ENCODE results near the gene FCAMR. TPM values are rescaled to one million over a fixed set of nuclear protein-coding genes. Genes with fewer than 3 reads are reported as not detected.

The FCAMR gene
- total and polyA plus RNA-seq, 2 experiments from 2014 or later, result not detected

GRCh38 chr1:206955476-206956451 lies 14.5 kb downstream of the FCAMR start (continued):
- TF ChIP-seq, protein P1, sequence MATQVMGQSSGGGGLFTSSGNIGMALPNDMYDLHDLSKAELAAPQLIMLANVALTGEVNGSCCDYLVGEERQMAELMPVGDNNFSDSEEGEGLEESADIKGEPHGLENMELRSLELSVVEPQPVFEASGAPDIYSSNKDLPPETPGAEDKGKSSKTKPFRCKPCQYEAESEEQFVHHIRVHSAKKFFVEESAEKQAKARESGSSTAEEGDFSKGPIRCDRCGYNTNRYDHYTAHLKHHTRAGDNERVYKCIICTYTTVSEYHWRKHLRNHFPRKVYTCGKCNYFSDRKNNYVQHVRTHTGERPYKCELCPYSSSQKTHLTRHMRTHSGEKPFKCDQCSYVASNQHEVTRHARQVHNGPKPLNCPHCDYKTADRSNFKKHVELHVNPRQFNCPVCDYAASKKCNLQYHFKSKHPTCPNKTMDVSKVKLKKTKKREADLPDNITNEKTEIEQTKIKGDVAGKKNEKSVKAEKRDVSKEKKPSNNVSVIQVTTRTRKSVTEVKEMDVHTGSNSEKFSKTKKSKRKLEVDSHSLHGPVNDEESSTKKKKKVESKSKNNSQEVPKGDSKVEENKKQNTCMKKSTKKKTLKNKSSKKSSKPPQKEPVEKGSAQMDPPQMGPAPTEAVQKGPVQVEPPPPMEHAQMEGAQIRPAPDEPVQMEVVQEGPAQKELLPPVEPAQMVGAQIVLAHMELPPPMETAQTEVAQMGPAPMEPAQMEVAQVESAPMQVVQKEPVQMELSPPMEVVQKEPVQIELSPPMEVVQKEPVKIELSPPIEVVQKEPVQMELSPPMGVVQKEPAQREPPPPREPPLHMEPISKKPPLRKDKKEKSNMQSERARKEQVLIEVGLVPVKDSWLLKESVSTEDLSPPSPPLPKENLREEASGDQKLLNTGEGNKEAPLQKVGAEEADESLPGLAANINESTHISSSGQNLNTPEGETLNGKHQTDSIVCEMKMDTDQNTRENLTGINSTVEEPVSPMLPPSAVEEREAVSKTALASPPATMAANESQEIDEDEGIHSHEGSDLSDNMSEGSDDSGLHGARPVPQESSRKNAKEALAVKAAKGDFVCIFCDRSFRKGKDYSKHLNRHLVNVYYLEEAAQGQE (IDR thresholded peaks at IDR 0.05; ENCODE audit: unreplicated experiment), result no peak
- TF ChIP-seq, protein P2, sequence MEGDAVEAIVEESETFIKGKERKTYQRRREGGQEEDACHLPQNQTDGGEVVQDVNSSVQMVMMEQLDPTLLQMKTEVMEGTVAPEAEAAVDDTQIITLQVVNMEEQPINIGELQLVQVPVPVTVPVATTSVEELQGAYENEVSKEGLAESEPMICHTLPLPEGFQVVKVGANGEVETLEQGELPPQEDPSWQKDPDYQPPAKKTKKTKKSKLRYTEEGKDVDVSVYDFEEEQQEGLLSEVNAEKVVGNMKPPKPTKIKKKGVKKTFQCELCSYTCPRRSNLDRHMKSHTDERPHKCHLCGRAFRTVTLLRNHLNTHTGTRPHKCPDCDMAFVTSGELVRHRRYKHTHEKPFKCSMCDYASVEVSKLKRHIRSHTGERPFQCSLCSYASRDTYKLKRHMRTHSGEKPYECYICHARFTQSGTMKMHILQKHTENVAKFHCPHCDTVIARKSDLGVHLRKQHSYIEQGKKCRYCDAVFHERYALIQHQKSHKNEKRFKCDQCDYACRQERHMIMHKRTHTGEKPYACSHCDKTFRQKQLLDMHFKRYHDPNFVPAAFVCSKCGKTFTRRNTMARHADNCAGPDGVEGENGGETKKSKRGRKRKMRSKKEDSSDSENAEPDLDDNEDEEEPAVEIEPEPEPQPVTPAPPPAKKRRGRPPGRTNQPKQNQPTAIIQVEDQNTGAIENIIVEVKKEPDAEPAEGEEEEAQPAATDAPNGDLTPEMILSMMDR (conservative IDR thresholded peaks at IDR 0.05; ENCODE audit: low read depth in 2 of 2), result no peak
- TF ChIP-seq STAT1 (IDR thresholded peaks at IDR 0.05; ENCODE audit: unreplicated experiment), result no peak
- TF ChIP-seq EZH2 (IDR thresholded peaks at IDR 0.05; ENCODE audit: low read depth, unreplicated experiment), result no peak
- TF ChIP-seq EZH2phosphoT487 (IDR thresholded peaks at IDR 0.05; ENCODE audit: unreplicated experiment), result no peak
- TF ChIP-seq CREB1 (CRISPR knock-in tag; IDR thresholded peaks at IDR 0.05; ENCODE audit: low read depth), result no peak

- DNase-seq (ENCODE audit: low spot score) (no peak), ATAC-seq (no peak)
- no peak overlapping the region for H3K4me3 ChIP-seq
- no peaks in the 10 kb centered on the region for H3K36me3 Mint-ChIP-seq (ENCODE audit: low read depth)
- no peak overlapping the region for H3K4me3 Mint-ChIP-seq
- no peaks in the 10 kb centered on the region for H3K4me1 ChIP-seq (ENCODE audit: insufficient read depth)
- H3K4me2 ChIP-seq, result no peak overlapping the region
- no peaks in the 10 kb centered on the region for H3F3A ChIP-seq (replicated peaks; ENCODE audit: low read depth)
- peaks cover 4% of the 10 kb centered on the region; the same call in 1 of the 2 replicates for H3K9me2 ChIP-seq (ENCODE audit: insufficient read depth)
- H3K79me2 ChIP-seq (replicated peaks; ENCODE audit: insufficient read depth), result no peaks in the 10 kb centered on the region
- H2AFZ ChIP-seq, result peak overlapping the region; percentile 63; the same call in 1 of the 2 replicates
- H3K27ac Mint-ChIP-seq, result no peak overlapping the region
- no peaks in the 10 kb centered on the region for H4K20me1 ChIP-seq (replicated peaks; ENCODE audit: insufficient read depth)
- H3K4me1 Mint-ChIP-seq, result no peaks in the 10 kb centered on the region
- H3K27me3 ChIP-seq (ENCODE audit: insufficient read depth), result no peaks in the 10 kb centered on the region
- H3K9me3 Mint-ChIP-seq, result no peaks in the 10 kb centered on the region
- peaks cover 8% of the 10 kb centered on the region for H3K27me3 Mint-ChIP-seq (ENCODE audit: insufficient read depth, low read depth, poor library complexity)
- no peak overlapping the region for H3K27ac ChIP-seq (ENCODE audit: low read depth)
- H3K36me3 ChIP-seq (ENCODE audit: insufficient read depth), result no peaks in the 10 kb centered on the region
- TF ChIP-seq NANOG (IDR thresholded peaks at IDR 0.05; ENCODE audit: borderline replicate concordance) (no peak), ZNF114 (CRISPR knock-in tag; IDR thresholded peaks at IDR 0.05) (no peak), EZH2 (IDR thresholded peaks at IDR 0.05; ENCODE audit: low read depth, unreplicated experiment) (no peak)
- TF ChIP-seq, protein P3, sequence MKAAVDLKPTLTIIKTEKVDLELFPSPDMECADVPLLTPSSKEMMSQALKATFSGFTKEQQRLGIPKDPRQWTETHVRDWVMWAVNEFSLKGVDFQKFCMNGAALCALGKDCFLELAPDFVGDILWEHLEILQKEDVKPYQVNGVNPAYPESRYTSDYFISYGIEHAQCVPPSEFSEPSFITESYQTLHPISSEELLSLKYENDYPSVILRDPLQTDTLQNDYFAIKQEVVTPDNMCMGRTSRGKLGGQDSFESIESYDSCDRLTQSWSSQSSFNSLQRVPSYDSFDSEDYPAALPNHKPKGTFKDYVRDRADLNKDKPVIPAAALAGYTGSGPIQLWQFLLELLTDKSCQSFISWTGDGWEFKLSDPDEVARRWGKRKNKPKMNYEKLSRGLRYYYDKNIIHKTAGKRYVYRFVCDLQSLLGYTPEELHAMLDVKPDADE (IDR thresholded peaks at IDR 0.05), result no peak
These were observed 15.6 kb downstream of the FCAMR start for GRCh38 chr1:206954459-206955342.

All from GM23338 (cell line).